Esophagus squamous epithelium (tissue), 5 donors: ENCODE results near the gene NCOA5. TPM values are rescaled to one million over a fixed set of nuclear protein-coding genes. Genes with fewer than 3 reads are reported as not detected.
A peak's percentile ranks its signal among the peaks of the same experiment; 100 is the strongest.

ENCODE experiments used
- DNase-seq: peaks from one replicate; lab custom pipeline; 2025; lab: John Stamatoyannopoulos, UW
- H3K27ac ChIP-seq, 4 donors: fragments of 200-600 bp; sonication (generic); one replicate each; pipeline ENCODE4 v1.5.1; 2016 to 2019; ENCODE audit warnings: mild to moderate bottlenecking in 1 of 4
- H3K27me3 ChIP-seq, 4 donors: fragments of 200-600 bp; sonication (generic); 1 replicate in 3 of 4; 2 replicates in 1 of 4; pipeline versions ENCODE4 v1.5.1 to v1.6.0; 2017 to 2021; ENCODE audit warnings: antibody characterized with exemption in 1 of 4
- H3K36me3 ChIP-seq, 3 donors: fragments of 200-600 bp; sonication (generic); one replicate each; pipeline ENCODE4 v1.5.1; 2016 to 2019
- H3K4me1 ChIP-seq, 3 donors: fragments of 200-600 bp; sonication (generic); one replicate each; pipeline ENCODE4 v1.5.1; 2017 to 2019
- H3K4me3 ChIP-seq, 4 donors: fragments of 200-600 bp; sonication (generic); 1 replicate in 3 of 4; 2 replicates in 1 of 4; pipeline ENCODE4 v1.5.1; 2016 to 2019; ENCODE audit warnings: mild to moderate bottlenecking in 2 of 4, moderate library complexity in 1 of 4
- H3K9me3 ChIP-seq, 3 donors: fragments of 200-600 bp; sonication (generic); one replicate each; pipeline ENCODE4 v1.5.1; 2016 to 2019
- CTCF ChIP-seq, 6 experiments: fragments of 450-650 bp in 4 of 6; fragments of 200-600 bp in 2 of 6; sonication (generic) in 2 of 6; IDR thresholded peaks; one replicate each; pipeline ENCODE4 v1.5.1; 2016 to 2019; ENCODE audit warnings: antibody characterized with exemption in 6 of 6, mild to moderate bottlenecking in 4 of 6, moderate library complexity in 4 of 6
- POLR2A ChIP-seq, 4 donors: fragments of 450-650 bp; IDR thresholded peaks; one replicate each; pipeline ENCODE4 v1.6.1; 2017; ENCODE audit warnings: antibody characterized with exemption in 4 of 4, mild to moderate bottlenecking in 4 of 4, moderate library complexity in 3 of 4
- WGBS, 2 donors: methylation state at CpG; one replicate each; pipeline ENCODE4 v1.1.5; 2018; 5-methylcytosine and 5-hydroxymethylcytosine counted together
- intact Hi-C: fragments of 100-400 bp; cut with DNase I; formaldehyde crosslinking; loops from one replicate; pipeline ENCODE4 v1.15.0; 2022
- total RNA-seq, 4 donors: library from RNA; depleted of rRNA; stranded (reverse); fragments of >200 nt; gene quantifications; one replicate each; pipeline ENCODE4 v1.1.0, GENCODE V29; 2016
- donor health status: DM: yes; HTN: yes; CAD: no.

The NCOA5 gene
- total RNA-seq, 4 donors from 2014 or later = 20.7 to 29.8 (median 22.3) TPM

DNA sequence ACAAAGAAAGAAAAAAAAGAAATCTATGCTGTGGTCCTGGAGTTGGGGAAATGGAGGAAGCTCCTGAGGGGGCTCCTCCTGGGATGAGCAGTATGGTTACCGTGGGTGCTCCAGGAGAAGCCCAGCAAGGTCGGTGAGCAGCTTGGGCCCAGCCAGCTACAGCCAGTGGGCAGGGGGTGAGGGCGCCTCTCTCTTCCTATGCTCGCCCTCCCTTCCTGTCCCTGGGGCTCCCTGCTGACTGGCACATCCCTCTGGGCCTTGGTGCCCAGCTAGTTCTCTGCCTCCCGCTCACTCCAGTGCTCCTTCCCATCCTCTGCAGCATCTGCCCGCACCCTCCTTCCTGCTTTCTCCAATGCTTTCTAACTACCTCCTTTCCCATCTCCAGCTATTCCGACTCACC is 45.0 kb upstream of the NCOA5 start:
- no peaks in the 10 kb centered on the region for H3K9me3 ChIP-seq
- peaks cover 0 to 61% (median 17%) of the 10 kb centered on the region in 3 donors for H3K4me1 ChIP-seq
- no peak for DNase-seq
- TF ChIP-seq POLR2A (IDR thresholded peaks at IDR 0.05) = no peak
- no peak for TF ChIP-seq CTCF (IDR thresholded peaks at IDR 0.05)
- H3K27ac ChIP-seq = no peak overlapping the region
- no peaks in the 10 kb centered on the region for H3K36me3 ChIP-seq
- peaks cover 0 to 87% (median 0%) of the 10 kb centered on the region in 4 donors for H3K27me3 ChIP-seq
- intact Hi-C loops = loop anchor here (10.0 kb wide), 1 partner anchor 210 kb away; no protein-coding TSS in a partner anchor
- H3K4me3 ChIP-seq = no peak overlapping the region
- WGBS, 2 donors = 77 to 78% methylated on average over 7 of the region's 7 CpGs

- Histone ChIP-seq H3K27ac (no peak overlapping the region), H3K4me3 (no peak overlapping the region), H3K27me3 (peaks cover 0 to 81% (median 0%) of the 10 kb centered on the region in 4 donors), H3K4me1 (peaks cover 0 to 55% (median 10%) of the 10 kb centered on the region in 3 donors), H3K36me3 (no peaks in the 10 kb centered on the region), H3K9me3 (no peaks in the 10 kb centered on the region)
- WGBS, 2 donors = 71 to 90% methylated on average over 6 to 8 of the region's 11 CpGs
- intact Hi-C loops = loop anchor here (10.0 kb wide), 1 partner anchor 211 kb away; no protein-coding TSS in a partner anchor
- TF ChIP-seq CTCF (IDR thresholded peaks at IDR 0.05) (no peak), POLR2A (IDR thresholded peaks at IDR 0.05) (no peak)
- no peak for DNase-seq
Observed at GRCh38 chr20:46133886-46134654, 44.3 kb upstream of the NCOA5 start.

GRCh38 chr20:46132705-46133120 is 43.0 kb upstream of the NCOA5 start:
- no peak overlapping the region for H3K4me3 ChIP-seq
- H3K36me3 ChIP-seq = no peaks in the 10 kb centered on the region
- intact Hi-C loops = loop anchor here (10.0 kb wide), 1 partner anchor 212 kb away; no protein-coding TSS in a partner anchor
- H3K27me3 ChIP-seq = peaks cover 0 to 67% (median 0%) of the 10 kb centered on the region in 4 donors
- H3K27ac ChIP-seq = no peak overlapping the region
- WGBS, 2 donors = 18 to 21% methylated on average over 10 to 11 of the region's 17 CpGs
- DNase-seq = no peak
- TF ChIP-seq POLR2A (IDR thresholded peaks at IDR 0.05) (no peak), CTCF (IDR thresholded peaks at IDR 0.05) (peak; percentile 78 to 90 (median 81))
- no peaks in the 10 kb centered on the region for H3K9me3 ChIP-seq
- peaks cover 0 to 41% (median 9%) of the 10 kb centered on the region in 3 donors for H3K4me1 ChIP-seq

DNA sequence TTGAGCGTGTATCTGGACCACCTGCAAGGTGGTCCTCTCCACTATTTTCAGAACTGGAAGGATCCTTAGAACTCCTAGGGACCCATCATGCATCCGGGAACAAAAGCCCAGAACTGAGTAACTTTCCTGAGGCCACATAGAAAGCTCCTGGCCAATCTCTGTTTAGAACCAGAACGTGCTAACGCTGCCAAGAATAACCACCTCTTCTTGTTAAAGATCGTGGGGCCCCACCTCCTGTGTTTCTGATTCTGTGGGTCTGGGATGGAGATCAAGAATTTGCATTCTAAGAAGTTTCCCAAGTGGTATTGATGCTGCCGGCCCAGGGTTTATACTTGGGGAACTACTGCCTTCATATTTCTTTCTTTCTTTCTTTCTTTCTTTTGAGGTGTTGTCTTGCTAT is 41.6 kb upstream of the NCOA5 start:
- Histone ChIP-seq H3K4me3 (no peak overlapping the region), H3K27me3 (peaks cover 0 to 54% (median 0%) of the 10 kb centered on the region in 4 donors), H3K4me1 (peaks cover 0 to 28% (median 9%) of the 10 kb centered on the region in 3 donors), H3K9me3 (no peaks in the 10 kb centered on the region), H3K27ac (no peak overlapping the region), H3K36me3 (peaks cover 0 to 8% (median 0%) of the 10 kb centered on the region in 3 donors)
- DNase-seq = no peak
- intact Hi-C loops = loop anchor here (10.0 kb wide), 1 partner anchor 213 kb away; no protein-coding TSS in a partner anchor
- 7 to 13% methylated on average over 6 of the region's 6 CpGs for WGBS, 2 donors
- TF ChIP-seq CTCF (IDR thresholded peaks at IDR 0.05) (no peak), POLR2A (IDR thresholded peaks at IDR 0.05) (no peak)

DNA sequence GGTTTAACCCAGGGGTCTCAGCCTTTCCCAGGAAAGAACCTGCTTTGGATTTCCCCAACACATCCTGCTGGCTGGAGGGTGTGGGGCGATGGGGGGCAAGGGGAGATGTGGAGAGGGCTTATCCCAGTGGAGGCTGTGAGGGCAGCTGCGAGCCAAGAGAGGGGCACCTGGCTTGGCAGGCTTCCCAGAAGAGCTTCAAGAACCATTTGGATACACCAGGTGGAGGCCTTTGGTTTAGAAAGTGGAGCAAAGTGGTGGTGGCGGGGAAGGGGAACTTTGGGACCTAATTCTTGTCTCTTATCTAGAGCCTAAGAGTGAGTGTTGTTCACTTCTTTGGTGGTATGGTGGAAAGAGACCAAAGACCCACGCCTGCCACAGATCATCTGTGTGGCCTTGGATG is 40.8 kb upstream of the NCOA5 start:
- DNase-seq = no peak
- peaks cover 0 to 48% (median 0%) of the 10 kb centered on the region in 4 donors for H3K27me3 ChIP-seq
- intact Hi-C loops = loop anchor here (10.0 kb wide), 1 partner anchor 214 kb away; no protein-coding TSS in a partner anchor

More for the DNA sequence above, 40.8 kb upstream of the NCOA5 start:
- Histone ChIP-seq H3K9me3 (no peaks in the 10 kb centered on the region), H3K27ac (no peak overlapping the region), H3K4me1 (peaks cover 0 to 22% (median 9%) of the 10 kb centered on the region in 3 donors), H3K4me3 (no peak overlapping the region), H3K36me3 (peaks cover 0 to 17% (median 0%) of the 10 kb centered on the region in 3 donors)
- 44 to 52% methylated on average over 4 of the region's 4 CpGs for WGBS, 2 donors
- TF ChIP-seq CTCF (IDR thresholded peaks at IDR 0.05) (no peak), POLR2A (IDR thresholded peaks at IDR 0.05) (no peak)
